Esophagus squamous epithelium (tissue), 5 donors: ENCODE measurements around the gene RSPO3. TPM values are rescaled to one million over a fixed set of nuclear protein-coding genes. Genes with fewer than 3 reads are reported as not detected.

Experiments
- DNase-seq: peaks from one replicate; lab custom pipeline; 2025; lab: John Stamatoyannopoulos, UW
- H3K27ac ChIP-seq, 4 donors: fragments of 200-600 bp; sonication (generic); one replicate each; pipeline ENCODE4 v1.5.1; 2016 to 2019; ENCODE audit warnings: mild to moderate bottlenecking in 1 of 4
- H3K27me3 ChIP-seq, 4 donors: fragments of 200-600 bp; sonication (generic); 1 replicate in 3 of 4; 2 replicates in 1 of 4; pipeline versions ENCODE4 v1.5.1 to v1.6.0; 2017 to 2021; ENCODE audit warnings: antibody characterized with exemption in 1 of 4
- H3K36me3 ChIP-seq, 3 donors: fragments of 200-600 bp; sonication (generic); one replicate each; pipeline ENCODE4 v1.5.1; 2016 to 2019
- H3K4me1 ChIP-seq, 3 donors: fragments of 200-600 bp; sonication (generic); one replicate each; pipeline ENCODE4 v1.5.1; 2017 to 2019
- H3K4me3 ChIP-seq, 4 donors: fragments of 200-600 bp; sonication (generic); 1 replicate in 3 of 4; 2 replicates in 1 of 4; pipeline ENCODE4 v1.5.1; 2016 to 2019; ENCODE audit warnings: mild to moderate bottlenecking in 2 of 4, moderate library complexity in 1 of 4
- H3K9me3 ChIP-seq, 3 donors: fragments of 200-600 bp; sonication (generic); one replicate each; pipeline ENCODE4 v1.5.1; 2016 to 2019
- POLR2A ChIP-seq, 4 donors: fragments of 450-650 bp; IDR thresholded peaks; one replicate each; pipeline ENCODE4 v1.6.1; 2017; ENCODE audit warnings: antibody characterized with exemption in 4 of 4, mild to moderate bottlenecking in 4 of 4, moderate library complexity in 3 of 4
- WGBS, 2 donors: methylation state at CpG; one replicate each; pipeline ENCODE4 v1.1.5; 2018; 5-methylcytosine and 5-hydroxymethylcytosine counted together
- intact Hi-C: fragments of 100-400 bp; cut with DNase I; formaldehyde crosslinking; loops from one replicate; pipeline ENCODE4 v1.15.0; 2022
- total RNA-seq, 4 donors: library from RNA; depleted of rRNA; stranded (reverse); fragments of >200 nt; gene quantifications; one replicate each; pipeline ENCODE4 v1.1.0, GENCODE V29; 2016
- TF ChIP-seq, protein P1 (sequence below), 6 experiments: fragments of 450-650 bp in 4 of 6; fragments of 200-600 bp in 2 of 6; sonication (generic) in 2 of 6; IDR thresholded peaks; one replicate each; pipeline ENCODE4 v1.5.1; 2016 to 2019; ENCODE audit warnings: antibody characterized with exemption in 6 of 6, mild to moderate bottlenecking in 4 of 6, moderate library complexity in 4 of 6
- donor health status: DM: yes; HTN: yes; CAD: no.

Gene RSPO3
- total RNA-seq, 4 donors from 2014 or later: 1.1 to 7.2 (median 4.3) TPM

DNA sequence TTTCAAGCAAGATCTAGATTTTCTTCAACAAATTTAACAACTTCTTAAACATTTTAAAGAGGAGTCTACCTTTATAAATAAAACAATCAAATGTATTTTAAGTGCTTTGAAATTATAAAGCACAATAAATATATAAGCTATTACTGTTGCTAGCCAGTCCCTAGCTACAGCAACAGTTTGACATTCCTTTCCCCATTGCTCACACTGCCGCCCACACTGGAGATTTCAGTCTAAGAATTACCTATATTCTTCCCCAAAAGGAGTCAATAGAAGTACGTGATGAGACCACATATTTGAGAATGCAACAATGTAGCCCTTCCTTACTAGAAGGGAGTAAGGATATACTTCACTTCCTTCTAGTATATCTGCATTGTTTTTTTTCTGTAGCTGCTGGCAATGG is 82.8 kb downstream of the RSPO3 start:
- Histone ChIP-seq H3K27me3 (no peaks in the 10 kb centered on the region), H3K9me3 (no peaks in the 10 kb centered on the region), H3K27ac (no peak overlapping the region), H3K4me3 (no peak overlapping the region), H3K4me1 (no peaks in the 10 kb centered on the region), H3K36me3 (no peaks in the 10 kb centered on the region)
- no peak for DNase-seq
- intact Hi-C loops: no loop called here
- TF ChIP-seq, protein P1, sequence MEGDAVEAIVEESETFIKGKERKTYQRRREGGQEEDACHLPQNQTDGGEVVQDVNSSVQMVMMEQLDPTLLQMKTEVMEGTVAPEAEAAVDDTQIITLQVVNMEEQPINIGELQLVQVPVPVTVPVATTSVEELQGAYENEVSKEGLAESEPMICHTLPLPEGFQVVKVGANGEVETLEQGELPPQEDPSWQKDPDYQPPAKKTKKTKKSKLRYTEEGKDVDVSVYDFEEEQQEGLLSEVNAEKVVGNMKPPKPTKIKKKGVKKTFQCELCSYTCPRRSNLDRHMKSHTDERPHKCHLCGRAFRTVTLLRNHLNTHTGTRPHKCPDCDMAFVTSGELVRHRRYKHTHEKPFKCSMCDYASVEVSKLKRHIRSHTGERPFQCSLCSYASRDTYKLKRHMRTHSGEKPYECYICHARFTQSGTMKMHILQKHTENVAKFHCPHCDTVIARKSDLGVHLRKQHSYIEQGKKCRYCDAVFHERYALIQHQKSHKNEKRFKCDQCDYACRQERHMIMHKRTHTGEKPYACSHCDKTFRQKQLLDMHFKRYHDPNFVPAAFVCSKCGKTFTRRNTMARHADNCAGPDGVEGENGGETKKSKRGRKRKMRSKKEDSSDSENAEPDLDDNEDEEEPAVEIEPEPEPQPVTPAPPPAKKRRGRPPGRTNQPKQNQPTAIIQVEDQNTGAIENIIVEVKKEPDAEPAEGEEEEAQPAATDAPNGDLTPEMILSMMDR (IDR thresholded peaks at IDR 0.05): no peak
- TF ChIP-seq POLR2A (IDR thresholded peaks at IDR 0.05): no peak
- 30 to 31% methylated on average over 2 of the region's 2 CpGs for WGBS, 2 donors

DNA sequence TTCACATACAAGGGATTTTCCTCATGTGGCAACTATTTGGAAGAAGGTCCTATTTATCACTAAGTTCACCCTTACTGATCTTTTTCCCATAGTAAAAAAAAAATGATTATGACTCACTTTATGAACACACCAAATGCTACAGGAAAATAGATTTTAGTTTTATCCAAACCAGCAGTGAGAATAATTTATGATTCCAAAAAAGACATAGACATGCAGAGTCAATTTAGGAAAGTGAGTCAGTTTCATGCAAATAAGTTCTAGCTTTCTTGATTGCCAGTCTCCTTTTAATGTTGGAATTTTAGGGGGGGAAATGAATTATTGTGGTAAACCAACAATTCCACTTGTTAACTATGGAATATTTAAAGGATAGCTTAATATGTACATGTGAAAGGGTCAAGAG is 84.2 kb downstream of the RSPO3 start:
- Histone ChIP-seq H3K4me1 (no peaks in the 10 kb centered on the region), H3K36me3 (no peaks in the 10 kb centered on the region), H3K27me3 (no peaks in the 10 kb centered on the region), H3K9me3 (no peaks in the 10 kb centered on the region), H3K4me3 (no peak overlapping the region), H3K27ac (no peak overlapping the region)
- TF ChIP-seq, protein P1 (IDR thresholded peaks at IDR 0.05): no peak
- TF ChIP-seq POLR2A (IDR thresholded peaks at IDR 0.05): no peak
- intact Hi-C loops: no loop called here
- no peak for DNase-seq

DNA sequence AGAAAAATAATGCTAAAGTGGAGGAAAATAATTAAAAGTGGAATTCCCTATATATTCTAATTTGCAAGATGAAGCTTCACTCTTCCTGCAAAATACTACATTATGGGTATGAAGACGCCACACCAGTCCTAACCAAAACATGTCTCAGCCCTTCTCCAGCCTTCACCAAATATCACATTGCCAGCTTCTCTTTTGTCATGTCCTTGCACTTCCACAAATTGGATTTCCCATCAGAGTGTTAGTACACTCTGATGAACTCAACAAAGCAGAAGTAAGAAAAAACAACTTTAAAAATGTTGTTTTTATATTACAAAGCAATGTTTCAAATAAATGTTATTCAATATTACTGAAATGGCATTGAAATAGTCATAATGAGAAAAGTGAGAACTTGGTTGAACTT is 85.8 kb downstream of the RSPO3 start:
- DNase-seq: no peak
- no peak overlapping the region for H3K27ac ChIP-seq
- 84% methylated on average over 1 of the region's 1 CpG for WGBS, 2 donors
- no peaks in the 10 kb centered on the region for H3K27me3 ChIP-seq
- H3K4me3 ChIP-seq: no peak overlapping the region
- H3K4me1 ChIP-seq: no peaks in the 10 kb centered on the region
- TF ChIP-seq POLR2A (IDR thresholded peaks at IDR 0.05): no peak
- TF ChIP-seq, protein P1 (IDR thresholded peaks at IDR 0.05): no peak
- intact Hi-C loops: no loop called here
- H3K9me3 ChIP-seq: no peaks in the 10 kb centered on the region
- no peaks in the 10 kb centered on the region for H3K36me3 ChIP-seq

DNA sequence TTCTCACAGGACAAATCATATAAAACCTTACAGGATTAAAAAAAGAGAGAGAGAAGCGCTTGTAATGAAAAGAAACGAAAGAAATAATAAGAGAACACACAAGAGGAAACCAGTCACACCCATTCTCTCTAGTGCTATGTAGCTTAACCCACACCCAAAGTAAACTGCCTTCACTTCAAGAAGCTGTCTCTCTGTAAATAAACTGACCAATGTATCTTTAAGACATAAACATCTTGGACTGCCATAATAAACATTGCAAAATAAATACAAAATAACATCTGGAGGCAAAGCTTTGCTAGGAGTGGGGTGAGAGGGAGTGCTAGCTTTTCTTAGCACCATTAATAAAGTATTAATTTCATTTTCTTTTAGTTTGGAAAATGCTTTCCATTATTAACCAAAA is 86.6 kb downstream of the RSPO3 start:
- Histone ChIP-seq H3K27ac (no peak overlapping the region), H3K4me1 (no peaks in the 10 kb centered on the region), H3K4me3 (no peak overlapping the region), H3K9me3 (no peaks in the 10 kb centered on the region), H3K36me3 (no peaks in the 10 kb centered on the region), H3K27me3 (no peaks in the 10 kb centered on the region)
- 23 to 30% methylated on average over 2 of the region's 2 CpGs for WGBS, 2 donors
- no peak for DNase-seq
- no peak for TF ChIP-seq POLR2A (IDR thresholded peaks at IDR 0.05)
- TF ChIP-seq, protein P1 (IDR thresholded peaks at IDR 0.05): no peak
- intact Hi-C loops: no loop called here

DNA sequence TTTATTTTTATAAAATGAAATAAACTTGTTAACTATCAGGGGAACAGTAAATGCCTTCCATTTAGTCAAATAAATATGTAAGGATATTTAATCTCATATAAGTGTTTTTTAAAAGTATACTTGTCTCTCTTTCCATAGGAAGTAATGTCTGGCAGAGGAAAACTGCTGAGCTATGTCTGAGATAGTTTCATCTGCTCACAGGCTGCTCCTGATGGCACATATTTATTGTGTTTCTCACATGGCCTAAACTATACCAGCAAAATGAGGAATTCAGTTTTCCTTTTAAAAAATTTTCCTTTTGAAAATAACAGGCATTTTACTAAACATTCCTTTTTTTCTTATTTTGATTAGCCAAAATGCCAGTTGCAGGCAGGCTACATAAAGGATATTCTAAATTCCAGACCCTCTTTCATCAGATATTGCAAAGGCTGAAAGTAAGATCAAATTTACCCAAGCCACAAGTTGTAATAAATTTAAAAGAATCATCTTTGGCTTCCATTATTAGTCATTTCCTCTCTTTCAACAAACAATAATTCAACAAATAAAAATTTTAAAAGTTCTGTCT is 88.1 kb downstream of the RSPO3 start:
- no peak overlapping the region for H3K27ac ChIP-seq
- intact Hi-C loops: no loop called here
- TF ChIP-seq POLR2A (IDR thresholded peaks at IDR 0.05): no peak
- TF ChIP-seq, protein P1 (IDR thresholded peaks at IDR 0.05): no peak
- no peaks in the 10 kb centered on the region for H3K36me3 ChIP-seq
- no peaks in the 10 kb centered on the region for H3K9me3 ChIP-seq
- H3K4me3 ChIP-seq: no peak overlapping the region
- H3K27me3 ChIP-seq: no peaks in the 10 kb centered on the region
- H3K4me1 ChIP-seq: no peaks in the 10 kb centered on the region
- no peak for DNase-seq
